ENCODE measurements around the gene JADE2. TPM values are rescaled to one million over a fixed set of nuclear protein-coding genes. Genes with fewer than 3 reads are reported as not detected.

JADE2 gene
- total RNA-seq, 2 experiments from 2014 or later, result 32.3 to 67.0 TPM

- Histone ChIP-seq H3K9me3 (ENCODE audit: low read length) (no peaks in the 10 kb centered on the region), H4K20me1 (ENCODE audit: insufficient read depth, low read length) (no peaks in the 10 kb centered on the region), H3K4me1 (ENCODE audit: insufficient read depth, low read length, poor library complexity, severe bottlenecking) (peaks cover 61% of the 10 kb centered on the region), H3K79me2 (ENCODE audit: insufficient read depth, low read depth, low read length) (no peaks in the 10 kb centered on the region), H3K36me3 (ENCODE audit: insufficient read depth, low read length) (peaks cover 57% of the 10 kb centered on the region), H3K9me2 (ENCODE audit: insufficient read depth, low read length) (no peaks in the 10 kb centered on the region), H3K27ac (ENCODE audit: low read depth, low read length, poor library complexity, severe bottlenecking) (peak overlapping the region; percentile 61), H2AFZ (ENCODE audit: low read length) (no peak overlapping the region), H3K4me3 (ENCODE audit: low read depth, low read length, poor library complexity, severe bottlenecking) (no peak overlapping the region), H3K4me2 (ENCODE audit: low read length) (0 out of 2 replicates have a peak overlapping the region, but pooled peaks have one; percentile 54)
- ChIA-PET POLR2A (interaction anchor here (0.7 to 1.3 kb wide), 3 partner anchors 9 to 1398 kb away, joined by 3 to 4 read pairs (median 3); partner anchors contain the start of gene CDKN2AIPNL), CTCF (ENCODE audit: unreplicated experiment) (no interaction called here)
- no peak for DNase-seq (ENCODE audit: low spot score)
- TF ChIP-seq EZH2phosphoT487 (IDR thresholded peaks at IDR 0.05; ENCODE audit: borderline replicate concordance, low read depth, low read length) (no peak), CTCF (conservative IDR thresholded peaks at IDR 0.05; ENCODE audit: low read length) (no peak)
- intact Hi-C loops (cut with micrococcal nuclease; ENCODE audit: unreplicated experiment), result loop anchor here (10.0 kb wide), 1 partner anchor 505 kb away; no protein-coding TSS in a partner anchor
- no TSS peak for BruUV-seq (replicated peaks)
Observed at GRCh38 chr5:134539732-134540131, 14.3 kb downstream of the JADE2 start.

DNA sequence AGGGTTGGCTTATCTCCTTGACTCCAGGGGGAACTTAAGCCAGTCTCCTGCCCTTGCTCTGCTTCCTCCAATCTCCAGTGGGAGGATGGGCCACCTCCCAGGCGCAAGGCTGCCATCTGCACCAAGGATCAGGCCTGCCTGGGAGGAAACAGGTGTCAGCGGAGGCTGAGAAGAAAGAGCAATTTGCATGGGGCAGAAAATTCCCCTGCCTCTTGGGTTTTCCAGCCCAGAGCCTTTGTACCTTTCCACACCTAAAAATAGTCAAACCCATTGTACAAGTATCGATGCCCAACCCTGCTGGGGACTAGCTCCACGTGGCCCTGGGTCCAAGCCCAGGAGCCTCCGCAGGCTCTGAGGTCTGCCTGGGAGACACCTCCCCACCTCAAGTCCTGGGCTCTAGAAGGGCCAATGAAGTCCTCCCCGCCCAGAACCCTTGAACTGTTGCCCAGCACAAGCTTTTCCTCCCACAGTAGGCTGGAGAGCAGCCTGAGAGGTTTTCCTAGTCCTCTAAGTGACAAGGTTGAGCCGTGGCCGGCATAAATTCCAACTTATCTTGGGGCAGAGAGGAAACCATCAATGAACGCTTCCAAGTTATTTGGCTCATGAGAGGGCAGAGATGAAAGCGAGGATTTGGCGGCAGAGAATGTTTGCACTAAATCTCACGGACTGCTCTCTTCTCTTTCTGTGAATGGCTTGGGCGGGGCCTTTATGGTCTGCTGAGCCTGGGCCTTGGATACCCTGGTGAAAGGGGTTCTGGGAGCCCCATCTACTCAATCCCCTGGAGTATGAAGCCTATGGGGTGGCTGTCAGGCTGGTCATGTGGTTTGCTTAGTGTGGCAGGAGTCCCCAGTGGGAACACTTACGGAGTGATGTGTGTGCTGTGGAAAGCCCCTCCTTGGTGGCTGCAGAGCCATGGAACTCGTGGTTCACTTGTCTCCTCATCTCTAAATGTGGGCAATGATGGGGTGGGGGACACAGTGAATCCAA is 15.6 kb downstream of the JADE2 start:
- Histone ChIP-seq H3K79me2 (ENCODE audit: insufficient read depth, low read depth, low read length) (peaks cover 7% of the 10 kb centered on the region; the same call in 1 of the 2 replicates), H3K36me3 (ENCODE audit: insufficient read depth, low read length) (peaks cover 59% of the 10 kb centered on the region), H4K20me1 (ENCODE audit: insufficient read depth, low read length) (no peaks in the 10 kb centered on the region), H2AFZ (ENCODE audit: low read length) (no peak overlapping the region), H3K4me2 (ENCODE audit: low read length) (peak overlapping the region; percentile 54), H3K4me3 (ENCODE audit: low read depth, low read length, poor library complexity, severe bottlenecking) (no peak overlapping the region), H3K9me2 (ENCODE audit: insufficient read depth, low read length) (no peaks in the 10 kb centered on the region), H3K9me3 (ENCODE audit: low read length) (no peaks in the 10 kb centered on the region), H3K4me1 (ENCODE audit: insufficient read depth, low read length, poor library complexity, severe bottlenecking) (peaks cover 74% of the 10 kb centered on the region), H3K27ac (ENCODE audit: low read depth, low read length, poor library complexity, severe bottlenecking) (peak overlapping the region; percentile 61)
- DNase-seq (ENCODE audit: low spot score), result no peak
- ChIA-PET CTCF (ENCODE audit: unreplicated experiment) (interaction anchor here (0.6 kb wide), 1 partner anchor 84 kb away, joined by 4 read pairs; no protein-coding TSS in a partner anchor), POLR2A (interaction anchor here (0.6 to 1.3 kb wide), 7 partner anchors 10 to 130 kb away, joined by 3 to 5 read pairs (median 3); partner anchors contain the start of gene CDKN2AIPNL)
- TF ChIP-seq CTCF (conservative IDR thresholded peaks at IDR 0.05; ENCODE audit: low read length), result no peak
- no peak for TF ChIP-seq EZH2phosphoT487 (IDR thresholded peaks at IDR 0.05; ENCODE audit: borderline replicate concordance, low read depth, low read length)
- intact Hi-C loops (cut with micrococcal nuclease; ENCODE audit: unreplicated experiment), result loop anchor here (10.0 kb wide), 1 partner anchor 504 kb away; no protein-coding TSS in a partner anchor
- no TSS peak for BruUV-seq (replicated peaks)

All from OCI-LY7 (cell line).